Effector CD8-positive, alpha-beta T cell (primary cell): ENCODE data around the gene FLCN.

ENCODE experiments used
- DNase-seq: peaks from one replicate; lab custom pipeline; 2025; lab: John Stamatoyannopoulos, UW

Gene FLCN

DNA sequence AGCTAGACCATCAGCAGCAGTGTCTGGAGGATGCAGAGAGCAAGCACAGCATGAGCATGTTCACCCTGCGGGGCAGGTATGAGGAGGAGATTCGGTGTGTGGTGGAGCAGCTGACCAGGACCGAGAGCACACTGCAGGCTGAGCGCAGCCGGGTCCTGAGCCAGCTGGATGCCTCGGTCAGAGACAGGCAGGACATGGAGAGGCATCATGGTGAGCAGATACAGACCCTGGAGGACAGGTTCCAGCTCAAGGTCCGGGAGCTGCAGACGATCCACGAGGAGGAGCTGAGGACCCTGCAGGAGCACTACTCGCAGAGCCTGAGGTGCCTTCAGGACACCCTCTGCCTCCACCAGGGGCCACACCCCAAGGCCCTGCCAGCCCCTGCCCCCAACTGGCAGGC lies 69.6 kb downstream of the FLCN start:
- no peak for DNase-seq

- no peak for DNase-seq
These were observed 70.5 kb downstream of the FLCN start for GRCh38 chr17:17166446-17166845.

- DNase-seq = no peak
These were observed 71.2 kb downstream of the FLCN start for GRCh38 chr17:17165666-17166308.

DNA sequence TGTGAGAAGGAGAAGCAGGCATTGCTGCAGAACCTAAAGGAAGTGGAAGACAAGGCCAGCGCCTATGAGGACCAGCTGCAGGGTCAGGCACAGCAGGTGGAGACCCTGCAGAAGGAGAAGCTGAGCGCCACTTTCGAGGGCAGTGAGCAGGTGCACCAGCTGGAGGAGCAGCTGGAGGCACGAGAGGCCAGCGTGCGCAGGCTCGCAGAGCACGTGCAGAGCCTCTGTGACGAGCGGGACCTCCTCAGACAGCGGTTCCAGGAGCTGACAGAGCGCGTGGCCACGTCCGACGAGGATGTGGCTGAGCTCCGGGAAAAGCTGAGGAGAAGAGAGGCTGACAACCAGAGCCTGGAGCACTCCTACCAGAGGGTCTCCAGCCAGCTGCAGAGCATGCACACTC lies 72.3 kb downstream of the FLCN start:
- DNase-seq = no peak

GRCh38 chr17:17164156-17164555 lies 72.8 kb downstream of the FLCN start:
- no peak for DNase-seq
